Heart left ventricle (tissue), 16 donors: ENCODE measurements around the gene IL17F. TPM values are rescaled to one million over a fixed set of nuclear protein-coding genes. Genes with fewer than 3 reads are reported as not detected.

ENCODE experiments used
- ATAC-seq, 4 donors: fragments of 200-7000 bp; cut with Tn5 transposase; one replicate each; pipeline ENCODE4 v1.9.1; 2020 to 2022; ENCODE audit warnings: moderate library complexity in 4 of 4, mild to moderate bottlenecking in 3 of 4, moderate number of reproducible peaks in 1 of 4
- DNase-seq, 5 donors: peaks; one replicate each; pipeline ENCODE4 v3.0.0-alpha.2; 2020
- H3K27ac ChIP-seq, 12 donors: fragments of 200-600 bp; sonication (generic) in 4 of 12; one replicate each; pipeline versions ENCODE4 v1.5.0 to v1.8.0; 2016 to 2022; ENCODE audit warnings: mild to moderate bottlenecking in 2 of 12
- H3K27me3 ChIP-seq, 9 donors: fragments of 200-600 bp; sonication (generic) in 2 of 9; one replicate each; pipeline versions ENCODE4 v1.5.1 to v1.8.0; 2016 to 2022; ENCODE audit warnings: mild to moderate bottlenecking in 3 of 9
- H3K36me3 ChIP-seq, 9 donors: fragments of 200-600 bp; sonication (generic) in 2 of 9; one replicate each; pipeline versions ENCODE4 v1.5.0 to v1.8.0; 2018 to 2022; ENCODE audit warnings: mild to moderate bottlenecking in 2 of 9
- H3K4me1 ChIP-seq, 12 donors: fragments of 200-600 bp; sonication (generic) in 4 of 12; one replicate each; pipeline versions ENCODE4 v1.5.0 to v1.8.0; 2016 to 2022; ENCODE audit warnings: mild to moderate bottlenecking in 3 of 12
- H3K4me3 ChIP-seq, 12 donors: fragments of 200-600 bp; sonication (generic) in 4 of 12; one replicate each; pipeline versions ENCODE4 v1.5.0 to v1.8.0; 2017 to 2022; ENCODE audit warnings: mild to moderate bottlenecking in 9 of 12, moderate library complexity in 4 of 12
- H3K9me3 ChIP-seq, 12 donors: fragments of 200-600 bp; sonication (generic) in 4 of 12; one replicate each; pipeline versions ENCODE4 v1.5.0 to v1.8.0; 2016 to 2022; ENCODE audit warnings: mild to moderate bottlenecking in 1 of 12
- CTCF ChIP-seq, 12 donors: fragments of 200-600 bp; sonication (generic) in 4 of 12; IDR thresholded peaks; one replicate each; pipeline versions ENCODE4 v1.5.0 to v1.8.0; 2018 to 2022; ENCODE audit warnings: antibody characterized with exemption in 12 of 12, mild to moderate bottlenecking in 5 of 12
- POLR2A ChIP-seq, 2 donors: fragments of 450-650 bp; IDR thresholded peaks; one replicate each; pipeline ENCODE4 v1.6.1; 2017; ENCODE audit warnings: antibody characterized with exemption in 2 of 2, mild to moderate bottlenecking in 2 of 2, moderate library complexity in 2 of 2
- WGBS, 4 donors: extraction: QIAGEN DNeasy Blood & Tissue Kit in 2 of 4; methylation state at CpG; one replicate each; pipeline versions ENCODE4 v1.1.5 to v1.1.7; 2013 to 2018; 5-methylcytosine and 5-hydroxymethylcytosine counted together
- intact Hi-C, 10 donors: fragments of 100-400 bp; cut with DNase I; formaldehyde crosslinking; loops; one replicate each; pipeline versions ENCODE4 v1.11.1 to v1.14.2; 2022
- polyA plus RNA-seq, 2 donors: library from polyadenylated mRNA; stranded (reverse); fragments of 200-250 nt; gene quantifications; one replicate each; pipeline ENCODE4 v1.2.3, GENCODE V29; 2013
- total RNA-seq, 9 donors: library from RNA; depleted of rRNA in 2 of 9; stranded (reverse); fragments of >200 nt in 2 of 9; fragmentation: NEBNext Ultra II Directional in 3 of 9; extraction: Animal tissue kit (Norgen Biotek cat#: 25700) in 3 of 9; gene quantifications; one replicate each; pipeline versions ENCODE4 v1.1.0 to v1.2.4, GENCODE V29; 2016 to 2023
- donor health status: ischemic (EF 13 %, LVEDD 7.1; RV severe dilation, severe dysfunction).
- donor health status: healthy with polysubstance abuse.
- donor health status: DM: no; HTN: yes; CAD: no.
- donor health status: DM: no; HTN: no; CAD: no.
- donor health status: ischemic (EF 25% LVEDD 6.9; RV normal size, moderate dysfunction).
- donor health status: ischemic (EF 25% LVEDD 5.7; RV mildly dilated, moderate dysfunction).
- donor health status: healthy.
- donor health status: DM: yes; HTN: yes; CAD: no.
- donor health status: ischemic (EF 35%, LVEDD 5.7; RV mildly dilated, moderate dysfunction).
- donor health status: nonischemic (EF 11% LVEDD 7.7; RV severe dilation, severe dysfunction).
- donor health status: DM: yes; HTN: yes; CAD: no.
- donor health status: PGD.
- donor health status: ischemic (EF 29% LVEDD 5.4; RV normal size, mild dysfunction).
- donor health status: nonischemic (EF 23%, LVEDD 6.1; RV moderate dilation, normal function).

The IL17F gene
- total and polyA plus RNA-seq, 11 donors = not detected

- TF ChIP-seq CTCF (IDR thresholded peaks at IDR 0.05) = peak; percentile 84 to 97 (median 92)
- no peak for TF ChIP-seq POLR2A (IDR thresholded peaks at IDR 0.05)
- Histone ChIP-seq H3K4me1 (no peaks in the 10 kb centered on the region), H3K9me3 (no peaks in the 10 kb centered on the region), H3K36me3 (peaks cover 0 to 80% (median 63%) of the 10 kb centered on the region in 9 donors), H3K27ac (no peak overlapping the region), H3K4me3 (no peak overlapping the region), H3K27me3 (no peaks in the 10 kb centered on the region)
- WGBS, 4 donors = 47 to 49% (median 48%) methylated on average over 11 of the region's 11 CpGs
- ATAC-seq = peak in 3 of 4 donors; percentile 53 to 76 (median 59)
- intact Hi-C loops = loop anchor here in 3 of 10 donors (5.0 to 10.0 kb wide), 3 partner anchors 99 to 202 kb away; no protein-coding TSS in a partner anchor
- DNase-seq = peak; percentile 38 to 69 (median 46)
These were observed 19.6 kb upstream of the IL17F start for GRCh38 chr6:52263709-52264540.

- no peak for TF ChIP-seq CTCF (IDR thresholded peaks at IDR 0.05)
- TF ChIP-seq POLR2A (IDR thresholded peaks at IDR 0.05) = no peak
- Histone ChIP-seq H3K4me1 (no peaks in the 10 kb centered on the region), H3K36me3 (peaks cover 0 to 69% (median 52%) of the 10 kb centered on the region in 9 donors), H3K27me3 (no peaks in the 10 kb centered on the region), H3K27ac (no peak overlapping the region), H3K4me3 (no peak overlapping the region), H3K9me3 (no peaks in the 10 kb centered on the region)
- intact Hi-C loops = loop anchor here in 3 of 10 donors (5.0 to 10.0 kb wide), 3 partner anchors 98 to 200 kb away; no protein-coding TSS in a partner anchor
- no peak for DNase-seq
- 88 to 94% (median 90%) methylated on average over 9 of the region's 9 CpGs for WGBS, 4 donors
- ATAC-seq = no peak
These were observed 18.5 kb upstream of the IL17F start for GRCh38 chr6:52262620-52263344.

DNA sequence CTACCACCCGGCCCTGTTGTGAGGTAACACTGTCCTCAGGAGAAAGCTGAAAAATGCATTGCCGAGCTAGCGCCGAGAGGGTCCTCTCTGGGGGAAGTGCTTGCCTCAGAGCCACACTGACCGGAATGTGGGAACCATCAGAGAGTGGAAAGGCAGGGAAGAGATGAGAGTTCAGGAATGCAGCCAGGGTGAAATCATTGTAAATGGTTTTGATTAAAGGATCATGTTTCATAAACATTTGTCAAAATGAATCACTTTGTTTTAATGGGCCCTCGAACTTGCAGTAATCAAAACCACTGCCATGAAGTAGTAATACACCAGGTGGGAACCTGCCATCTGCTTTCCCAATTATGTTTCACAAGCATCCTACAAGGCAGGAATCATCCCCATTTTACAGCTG is 16.9 kb upstream of the IL17F start:
- no peak for ATAC-seq
- intact Hi-C loops = loop anchor here in 3 of 10 donors (5.0 to 10.0 kb wide), 3 partner anchors 96 to 199 kb away; no protein-coding TSS in a partner anchor

More for the DNA sequence above, 16.9 kb upstream of the IL17F start:
- TF ChIP-seq CTCF (IDR thresholded peaks at IDR 0.05) (no peak), POLR2A (IDR thresholded peaks at IDR 0.05) (no peak)
- Histone ChIP-seq H3K36me3 (peaks cover 0 to 54% (median 36%) of the 10 kb centered on the region in 9 donors), H3K9me3 (no peaks in the 10 kb centered on the region), H3K27me3 (peaks cover 0 to 4% (median 0%) of the 10 kb centered on the region in 9 donors), H3K4me3 (no peak overlapping the region), H3K4me1 (no peaks in the 10 kb centered on the region), H3K27ac (no peak overlapping the region)
- no peak for DNase-seq
- WGBS, 4 donors = 83 to 89% (median 86%) methylated on average over 6 of the region's 6 CpGs
